Hepatocyte (in vitro differentiated cells): Measurements from ENCODE around the gene ZNF862. TPM values are rescaled to one million over a fixed set of nuclear protein-coding genes. Genes with fewer than 3 reads are reported as not detected.

Experiments
- DNase-seq: peaks from one replicate; pipeline ENCODE4 v3.0.0-alpha.2; 2016; ENCODE audit warnings: low spot score
- H2AFZ ChIP-seq: fragments of 200-600 bp; sonication (generic); 2 replicates; pipeline ENCODE4 v1.6.0; 2016; ENCODE audit warnings: antibody characterized with exemption, mild to moderate bottlenecking
- H3K27ac ChIP-seq: fragments of 200-600 bp; sonication (generic); 2 replicates; pipeline ENCODE4 v1.5.1; 2016; ENCODE audit warnings: mild to moderate bottlenecking
- H3K27me3 ChIP-seq: fragments of 200-600 bp; sonication (generic); 2 replicates; pipeline ENCODE4 v1.6.1; 2016
- H3K36me3 ChIP-seq: fragments of 200-600 bp; sonication (generic); replicated peaks from 2 replicates; pipeline ENCODE4 v1.5.1; 2016; ENCODE audit warnings: low read depth; ENCODE audit not compliant: insufficient read depth
- H3K4me1 ChIP-seq: fragments of 200-600 bp; sonication (generic); 2 replicates; pipeline ENCODE4 v1.5.1; 2016; ENCODE audit warnings: mild to moderate bottlenecking, moderate library complexity; ENCODE audit not compliant: insufficient read depth
- H3K4me2 ChIP-seq: fragments of 200-600 bp; sonication (generic); 2 replicates; pipeline ENCODE4 v1.6.0; 2016
- H3K4me3 ChIP-seq: fragments of 200-600 bp; sonication (generic); 2 replicates; pipeline ENCODE4 v1.5.1; 2016; ENCODE audit warnings: mild to moderate bottlenecking
- H3K79me2 ChIP-seq: fragments of 200-600 bp; sonication (generic); 2 replicates; pipeline ENCODE4 v1.6.0; 2017; ENCODE audit warnings: mild to moderate bottlenecking
- H3K9me2 ChIP-seq: fragments of 200-600 bp; sonication (generic); replicated peaks from 2 replicates; pipeline ENCODE4 v1.6.0; 2017; ENCODE audit warnings: mild to moderate bottlenecking; ENCODE audit not compliant: insufficient read depth
- H3K9me3 ChIP-seq: fragments of 200-600 bp; sonication (generic); 2 replicates; pipeline ENCODE4 v1.5.1; 2016; ENCODE audit warnings: low read depth, mild to moderate bottlenecking
- H4K20me1 ChIP-seq: fragments of 200-600 bp; sonication (generic); 2 replicates; pipeline ENCODE4 v1.6.0; 2016; ENCODE audit warnings: mild to moderate bottlenecking; ENCODE audit not compliant: insufficient read depth, poor library complexity, severe bottlenecking
- CTCF ChIP-seq: fragments of 200-600 bp; sonication (generic); IDR thresholded peaks from 2 replicates; pipeline ENCODE4 v1.5.1; 2016; ENCODE audit warnings: antibody characterized with exemption, mild to moderate bottlenecking; ENCODE audit not compliant: poor library complexity
- EZH2 ChIP-seq: fragments of 200-600 bp; sonication (generic); IDR thresholded peaks from 2 replicates; pipeline ENCODE4 v1.6.1; 2016; ENCODE audit warnings: antibody characterized with exemption, mild to moderate bottlenecking, borderline replicate concordance
- EZH2phosphoT487 ChIP-seq: fragments of 200-600 bp; sonication (generic); IDR thresholded peaks from one replicate; pipeline ENCODE4 v1.6.1; 2018; ENCODE audit warnings: antibody characterized with exemption, mild to moderate bottlenecking, low read depth, moderate library complexity; ENCODE audit not compliant: unreplicated experiment, severe bottlenecking
- WGBS: methylation state at CpG from one replicate; pipeline ENCODE4 v1.1.6; 2016; ENCODE audit warnings: low lambda C conversion rate; ENCODE audit errors: missing lambda C conversion rate; 5-methylcytosine and 5-hydroxymethylcytosine counted together
- polyA plus RNA-seq: library from polyadenylated mRNA; unstranded; fragments of >200 nt; fragmentation: Nextera tagmentation; extraction: Ambion mirVana; gene quantifications from 2 replicates; pipeline ENCODE4 v1.2.1, GENCODE V29; 2016
- total RNA-seq: library from RNA; depleted of rRNA; stranded (reverse); fragments of >200 nt; gene quantifications from 2 replicates; pipeline ENCODE4 v1.2.3, GENCODE V29; 2014

Gene ZNF862
- total and polyA plus RNA-seq, 2 experiments from 2014 or later = 3.5 to 9.2 TPM

GRCh38 chr7:149793261-149793660 is 44.9 kb upstream of the ZNF862 start:
- Histone ChIP-seq H3K27ac (no peak overlapping the region), H3K79me2 (no peaks in the 10 kb centered on the region), H3K9me2 (no peaks in the 10 kb centered on the region), H3K4me2 (no peak overlapping the region), H3K4me3 (no peak overlapping the region), H3K9me3 (no peaks in the 10 kb centered on the region), H3K36me3 (no peaks in the 10 kb centered on the region), H4K20me1 (no peaks in the 10 kb centered on the region), H2AFZ (no peak overlapping the region), H3K4me1 (no peaks in the 10 kb centered on the region), H3K27me3 (peaks cover 24% of the 10 kb centered on the region)
- TF ChIP-seq EZH2 (no peak), CTCF (no peak), EZH2phosphoT487 (no peak)
- WGBS = 92% methylated on average over 9 of the region's 10 CpGs
- no peak for DNase-seq

GRCh38 chr7:149794661-149795060 is 43.5 kb upstream of the ZNF862 start:
- Histone ChIP-seq H3K9me3 (no peaks in the 10 kb centered on the region), H3K9me2 (no peaks in the 10 kb centered on the region), H3K4me3 (no peak overlapping the region), H3K4me2 (no peak overlapping the region), H3K4me1 (no peaks in the 10 kb centered on the region), H3K79me2 (no peaks in the 10 kb centered on the region), H3K27ac (no peak overlapping the region), H3K36me3 (no peaks in the 10 kb centered on the region), H3K27me3 (peaks cover 12% of the 10 kb centered on the region), H2AFZ (no peak overlapping the region), H4K20me1 (no peaks in the 10 kb centered on the region)
- WGBS = 25% methylated on average over 5 of the region's 6 CpGs
- no peak for TF ChIP-seq EZH2
- no peak for TF ChIP-seq CTCF
- TF ChIP-seq EZH2phosphoT487 = no peak
- no peak for DNase-seq

GRCh38 chr7:149795126-149795525 is 43.0 kb upstream of the ZNF862 start:
- H3K4me3 ChIP-seq = no peak overlapping the region
- WGBS = 91% methylated on average over 10 of the region's 10 CpGs
- H2AFZ ChIP-seq = no peak overlapping the region
- no peaks in the 10 kb centered on the region for H3K9me2 ChIP-seq
- TF ChIP-seq EZH2 (no peak), CTCF (no peak), EZH2phosphoT487 (no peak)
- no peaks in the 10 kb centered on the region for H3K9me3 ChIP-seq
- peaks cover 8% of the 10 kb centered on the region for H3K27me3 ChIP-seq
- no peaks in the 10 kb centered on the region for H3K4me1 ChIP-seq
- H3K79me2 ChIP-seq = no peaks in the 10 kb centered on the region
- H3K27ac ChIP-seq = no peak overlapping the region
- no peaks in the 10 kb centered on the region for H3K36me3 ChIP-seq
- DNase-seq = no peak
- H3K4me2 ChIP-seq = no peak overlapping the region
- no peaks in the 10 kb centered on the region for H4K20me1 ChIP-seq
